Smooth muscle cell of bladder (primary cell): ENCODE measurements around the gene PDPR. TPM values are rescaled to one million over a fixed set of nuclear protein-coding genes. Genes with fewer than 3 reads are reported as not detected.

Experiments
- total RNA-seq: library from RNA; depleted of rRNA; stranded (reverse); fragments of >200 nt; gene quantifications from 2 replicates; pipeline ENCODE4 v1.2.3, GENCODE V29; 2014

The PDPR gene
- 11.5 and 17.7 TPM in 2 replicates for total RNA-seq

DNA sequence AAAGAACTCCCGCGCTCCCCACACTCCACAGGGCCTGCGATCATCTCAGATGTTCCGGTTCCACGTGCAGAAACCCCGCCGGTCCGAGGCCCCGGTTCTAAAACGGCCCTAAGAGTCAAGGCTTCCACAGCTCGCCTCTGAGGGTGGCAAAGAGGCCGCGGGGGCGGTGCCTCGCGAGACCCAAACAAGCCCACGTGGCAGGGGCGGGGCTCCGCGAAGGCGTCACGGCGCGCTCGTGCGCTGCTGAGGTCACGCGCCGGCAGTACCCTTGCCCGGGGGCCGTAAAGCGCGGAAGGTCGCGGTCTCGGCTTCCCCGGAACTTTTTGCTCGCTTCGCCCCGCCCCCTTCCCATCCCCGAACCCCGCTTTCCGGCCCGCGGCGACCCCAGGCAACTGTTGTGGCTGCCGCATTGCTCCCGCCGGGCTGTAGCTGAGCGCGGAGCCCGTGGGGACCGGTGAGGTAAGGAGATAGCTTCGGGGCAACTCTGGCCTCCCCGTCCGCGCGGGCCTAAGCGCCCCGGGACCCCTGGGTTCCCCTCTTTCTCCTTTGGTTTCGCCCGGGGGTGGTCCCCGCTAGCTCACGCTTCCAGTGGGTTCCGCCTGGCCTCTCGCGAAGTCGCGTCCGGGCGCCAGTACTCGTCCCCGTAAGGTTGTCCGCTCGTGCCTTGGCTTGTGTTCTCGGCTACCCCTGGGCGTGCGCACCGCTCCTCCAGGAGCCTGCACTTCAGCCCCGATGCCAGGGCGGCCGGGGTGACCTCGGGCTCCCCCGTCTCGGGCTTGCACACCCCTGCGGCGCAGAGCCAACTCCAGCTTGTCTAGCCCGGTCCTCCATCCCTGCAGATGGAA is at the start of gene PDPR:
PDPR (plus strand) TSS at position 351 of the 845 bp plus-strand sequence. CDS start 6,161 bp downstream, outside the sequence.

DNA sequence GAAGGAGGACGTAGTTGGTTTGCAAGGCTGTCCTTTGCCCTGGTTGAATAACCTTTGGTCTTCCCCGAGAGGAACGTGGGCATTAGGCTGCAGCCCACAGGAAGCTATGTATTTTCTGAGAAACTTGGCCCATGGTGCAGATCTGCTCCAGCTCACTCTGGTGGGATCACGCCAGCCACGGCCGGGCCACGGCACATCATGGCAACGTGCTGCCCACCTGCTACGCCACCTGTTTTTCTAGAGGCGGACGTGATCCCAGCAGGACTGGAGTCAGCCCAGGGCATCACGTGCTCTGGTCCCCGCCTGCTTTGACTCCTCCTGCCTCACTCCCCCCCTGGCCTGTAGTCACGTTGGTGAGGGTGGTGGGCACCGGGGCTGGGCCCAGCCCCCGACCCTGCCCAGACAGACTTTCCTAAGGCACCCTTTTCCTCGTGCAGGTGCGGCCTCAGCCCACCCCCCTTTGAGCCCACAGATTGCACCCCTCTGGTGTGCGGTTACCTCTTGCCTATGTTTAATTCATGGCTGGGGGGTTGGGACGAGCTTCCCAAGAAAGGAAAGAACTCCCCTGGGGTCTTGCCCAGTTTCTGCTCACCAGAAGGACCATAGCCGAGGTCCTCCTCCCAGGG is 59.2 kb downstream of the PDPR start, which contains the start of gene CLEC18C:
CLEC18C (plus strand) TSS at position 576 of the 626 bp plus-strand sequence. CDS start 492 bp downstream, outside the sequence.

Other genes with a start within 250 kb of the PDPR start
- gene CLEC18A, start 163.0 kb upstream of the PDPR start, total RNA-seq: 0.37 TPM in 1 of 2 replicates, not detected in the other
- gene CLEC18C, start 59.5 kb downstream of the PDPR start, total RNA-seq: under 0.01 and 0.09 TPM in 2 replicates
- gene EXOSC6, start 137.6 kb downstream of the PDPR start, total RNA-seq: 23.3 and 24.0 TPM in 2 replicates
- 230 and 231 TPM in 2 replicates for gene AARS1, start 175.2 kb downstream of the PDPR start, total RNA-seq
- gene DDX19B, start 184.9 kb downstream of the PDPR start, total RNA-seq: 19.5 and 30.9 TPM in 2 replicates
- 38.1 and 46.9 TPM in 2 replicates for gene DDX19A, start 232.6 kb downstream of the PDPR start, total RNA-seq